Choroid plexus epithelial cell (primary cell): ENCODE data around the gene TMPRSS7.

Source experiments
- DNase-seq: peaks from one replicate; pipeline ENCODE4 v3.0.0-alpha.2; 2010; ENCODE audit warnings: low read depth
- H3K4me3 ChIP-seq: 2 replicates; pipeline ENCODE4 v1.5.1; 2011; ENCODE audit warnings: low read depth, mild to moderate bottlenecking, control low read depth, low read length, moderate library complexity
- CTCF ChIP-seq: conservative IDR thresholded peaks from 2 replicates; pipeline ENCODE4 v1.5.1; 2011; ENCODE audit warnings: low read depth, mild to moderate bottlenecking, control low read depth, inconsistent platforms, low read length, moderate library complexity

Gene TMPRSS7

GRCh38 chr3:112119962-112120836, 85.7 kb downstream of the TMPRSS7 start:
- no peak for TF ChIP-seq CTCF
- H3K4me3 ChIP-seq: no peak overlapping the region
- DNase-seq: no peak

GRCh38 chr3:112121577-112122547, 87.3 kb downstream of the TMPRSS7 start:
- no peak overlapping the region for H3K4me3 ChIP-seq
- TF ChIP-seq CTCF: no peak
- DNase-seq: no peak

- TF ChIP-seq CTCF: no peak
- DNase-seq: no peak
- no peak overlapping the region for H3K4me3 ChIP-seq
Measured at GRCh38 chr3:112122870-112123269, 88.3 kb downstream of the TMPRSS7 start.

- no peak for TF ChIP-seq CTCF
- no peak for DNase-seq
- no peak overlapping the region for H3K4me3 ChIP-seq
Measured at GRCh38 chr3:112123548-112123947, 89.0 kb downstream of the TMPRSS7 start.

GRCh38 chr3:112124907-112125607, 90.5 kb downstream of the TMPRSS7 start:
- H3K4me3 ChIP-seq: no peak overlapping the region
- TF ChIP-seq CTCF: no peak
- DNase-seq: no peak

- peak; percentile 18 for DNase-seq
Measured at GRCh38 chr3:112126511-112126911, 92.0 kb downstream of the TMPRSS7 start.

More at GRCh38 chr3:112126511-112126911, 92.0 kb downstream of the TMPRSS7 start:
- no peak for TF ChIP-seq CTCF
- no peak overlapping the region for H3K4me3 ChIP-seq
